IgD-negative memory B cell (primary cell): ENCODE data around the gene TRPV4. TPM values are rescaled to one million over a fixed set of nuclear protein-coding genes. Genes with fewer than 3 reads are reported as not detected.

Source experiments
- H3K27ac Mint-ChIP-seq, 3 donors: one replicate each; pipeline ENCODE4 v1.8.0; 2020 to 2022; ENCODE audit warnings: mild to moderate bottlenecking in 3 of 3, mixed read lengths in 3 of 3, moderate library complexity in 1 of 3
- H3K27me3 Mint-ChIP-seq: one replicate; pipeline ENCODE4 v1.8.0; 2021; ENCODE audit warnings: mixed read lengths
- H3K36me3 Mint-ChIP-seq: one replicate; pipeline ENCODE4 v1.8.0; 2020; ENCODE audit warnings: mild to moderate bottlenecking, mixed read lengths
- H3K4me1 Mint-ChIP-seq, 3 donors: one replicate each; pipeline ENCODE4 v1.8.0; 2020 to 2022; ENCODE audit warnings: mixed read lengths in 3 of 3, mild to moderate bottlenecking in 1 of 3
- H3K4me3 Mint-ChIP-seq, 4 donors: one replicate each; pipeline ENCODE4 v1.8.0; 2020 to 2022; ENCODE audit warnings: mild to moderate bottlenecking in 4 of 4, mixed read lengths in 4 of 4, moderate library complexity in 3 of 4
- H3K9me3 Mint-ChIP-seq, 3 donors: one replicate each; pipeline ENCODE4 v1.8.0; 2020 to 2021; ENCODE audit warnings: mixed read lengths in 3 of 3, mild to moderate bottlenecking in 1 of 3
- polyA plus RNA-seq: library from polyadenylated mRNA; unstranded; fragments of 300-500 nt; fragmentation: Illumina TruSeq; gene quantifications from one replicate; pipeline ENCODE4 v1.2.3, GENCODE V29; 2021

TRPV4 gene
- polyA plus RNA-seq, 1 donor from 2014 or later = not detected

GRCh38 chr12:109827080-109827479 lies 6.1 kb downstream of the TRPV4 start:
- Mint-ChIP-seq H3K36me3 (peaks cover 3% of the 10 kb centered on the region), H3K4me3 (no peak overlapping the region), H3K9me3 (no peaks in the 10 kb centered on the region), H3K27ac (no peak overlapping the region), H3K4me1 (peaks cover 0 to 2% (median 2%) of the 10 kb centered on the region in 3 donors), H3K27me3 (peaks cover 11% of the 10 kb centered on the region)

DNA sequence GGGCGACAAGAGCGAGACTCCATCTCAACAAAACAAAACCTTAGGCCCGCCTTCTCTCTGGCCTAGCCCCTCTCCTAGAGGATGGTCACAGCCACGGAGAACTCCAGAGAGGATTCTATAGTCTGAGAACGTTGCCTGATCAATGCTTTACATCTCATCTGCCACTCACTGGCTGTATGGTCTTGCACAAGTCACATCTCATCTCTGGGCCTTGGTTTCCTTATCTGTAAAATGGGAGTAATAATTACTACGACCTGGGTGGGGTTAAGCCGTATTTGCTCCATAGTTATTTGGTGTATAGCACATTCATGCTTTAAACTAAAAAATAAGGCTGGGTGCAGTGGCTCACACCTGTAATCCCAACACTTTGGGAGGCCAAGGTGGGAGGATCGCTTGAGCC lies 8.5 kb downstream of the TRPV4 start:
- H3K27me3 Mint-ChIP-seq = peaks cover 4% of the 10 kb centered on the region
- no peak overlapping the region for H3K4me3 Mint-ChIP-seq
- H3K27ac Mint-ChIP-seq = no peak overlapping the region
- H3K4me1 Mint-ChIP-seq = peaks cover 0 to 2% (median 0%) of the 10 kb centered on the region in 3 donors
- H3K36me3 Mint-ChIP-seq = no peaks in the 10 kb centered on the region
- no peaks in the 10 kb centered on the region for H3K9me3 Mint-ChIP-seq

- H3K27ac Mint-ChIP-seq = no peak overlapping the region
- H3K4me1 Mint-ChIP-seq = peaks cover 0 to 2% (median 0%) of the 10 kb centered on the region in 3 donors
- H3K4me3 Mint-ChIP-seq = no peak overlapping the region
- H3K9me3 Mint-ChIP-seq = no peaks in the 10 kb centered on the region
- peaks cover 5% of the 10 kb centered on the region for H3K27me3 Mint-ChIP-seq
- no peaks in the 10 kb centered on the region for H3K36me3 Mint-ChIP-seq
Observed at GRCh38 chr12:109822951-109823411, 10.2 kb downstream of the TRPV4 start.

DNA sequence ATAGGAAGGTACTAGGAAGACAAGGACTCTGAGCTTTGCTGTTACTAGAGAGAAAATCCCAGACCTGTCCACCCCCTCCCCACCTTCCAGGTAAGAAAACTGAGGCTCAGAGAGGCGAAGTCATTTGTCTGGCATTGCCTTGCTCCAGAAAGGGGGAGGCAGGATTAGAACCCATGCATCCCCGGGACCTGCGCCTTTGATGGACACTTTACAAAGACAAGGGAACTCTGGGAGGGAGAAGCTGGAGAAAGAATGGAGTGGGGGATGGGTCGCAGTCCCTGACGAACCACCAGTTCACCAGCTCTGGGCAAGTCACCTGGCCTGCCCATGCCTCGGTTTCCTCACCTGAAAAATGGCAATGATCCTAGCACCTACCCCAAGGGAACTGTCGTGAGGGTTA lies 10.8 kb downstream of the TRPV4 start:
- peaks cover 0 to under 1% (median 0%) of the 10 kb centered on the region in 3 donors for H3K4me1 Mint-ChIP-seq
- peaks cover 5% of the 10 kb centered on the region for H3K27me3 Mint-ChIP-seq
- H3K27ac Mint-ChIP-seq = no peak overlapping the region
- H3K4me3 Mint-ChIP-seq = no peak overlapping the region
- H3K9me3 Mint-ChIP-seq = no peaks in the 10 kb centered on the region
- no peaks in the 10 kb centered on the region for H3K36me3 Mint-ChIP-seq

DNA sequence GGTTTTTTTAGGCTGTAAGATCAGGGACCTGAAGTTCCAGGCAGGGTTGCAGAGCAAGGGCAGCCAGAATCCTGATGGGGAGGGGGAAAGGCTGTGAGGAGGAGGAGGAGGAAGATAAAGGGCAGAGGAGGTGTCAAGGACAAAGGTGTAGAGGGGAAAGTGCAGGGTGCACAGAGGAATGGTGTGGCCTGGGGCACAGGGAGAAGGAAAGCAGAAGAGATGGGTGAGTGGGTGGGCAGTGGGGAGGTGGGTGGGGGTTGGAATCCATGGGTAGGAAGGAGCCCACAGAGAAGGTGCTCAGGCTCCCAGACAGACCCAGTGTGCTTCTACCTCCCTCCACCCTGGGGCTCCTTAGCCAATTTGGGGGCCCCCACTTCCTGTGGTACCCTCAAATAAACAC lies 11.2 kb downstream of the TRPV4 start:
- H3K4me1 Mint-ChIP-seq = no peaks in the 10 kb centered on the region
- H3K27ac Mint-ChIP-seq = no peak overlapping the region
- H3K9me3 Mint-ChIP-seq = no peaks in the 10 kb centered on the region
- peaks cover 6% of the 10 kb centered on the region for H3K27me3 Mint-ChIP-seq
- no peak overlapping the region for H3K4me3 Mint-ChIP-seq
- H3K36me3 Mint-ChIP-seq = no peaks in the 10 kb centered on the region

DNA sequence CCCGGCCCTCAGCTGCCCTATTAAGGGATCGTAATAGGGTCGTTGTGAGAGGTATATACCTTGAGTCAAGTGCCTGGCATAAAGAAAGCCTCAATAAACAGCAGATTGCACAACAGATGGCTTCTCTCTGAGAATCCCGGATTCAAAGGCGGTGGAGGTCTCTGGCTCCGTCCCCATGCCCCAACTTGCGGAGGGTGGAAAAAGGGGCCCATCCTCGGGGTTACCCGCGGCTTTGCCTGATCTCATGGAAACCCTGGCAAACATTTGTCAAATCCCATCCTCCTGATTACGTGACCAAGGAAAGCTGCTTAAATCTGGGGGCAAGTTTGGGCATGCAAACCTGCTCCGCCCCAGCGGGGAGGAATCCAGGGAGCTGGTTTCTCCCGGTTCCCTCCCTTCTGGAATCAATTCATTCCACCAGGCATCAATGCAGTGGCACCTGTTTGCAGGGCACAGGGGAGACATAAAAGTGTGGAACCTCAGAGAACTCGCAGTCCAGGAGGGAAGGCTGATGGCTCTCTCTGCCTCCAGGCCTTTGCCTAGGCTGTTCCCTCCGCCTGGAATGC lies 12.3 kb downstream of the TRPV4 start:
- H3K9me3 Mint-ChIP-seq = no peaks in the 10 kb centered on the region
- no peak overlapping the region for H3K27ac Mint-ChIP-seq
- no peaks in the 10 kb centered on the region for H3K4me1 Mint-ChIP-seq
- no peaks in the 10 kb centered on the region for H3K36me3 Mint-ChIP-seq
- H3K4me3 Mint-ChIP-seq = no peak overlapping the region
- peaks cover 7% of the 10 kb centered on the region for H3K27me3 Mint-ChIP-seq

- H3K36me3 Mint-ChIP-seq = no peaks in the 10 kb centered on the region
Observed at GRCh38 chr12:109818905-109819500, 14.2 kb downstream of the TRPV4 start.

DNA sequence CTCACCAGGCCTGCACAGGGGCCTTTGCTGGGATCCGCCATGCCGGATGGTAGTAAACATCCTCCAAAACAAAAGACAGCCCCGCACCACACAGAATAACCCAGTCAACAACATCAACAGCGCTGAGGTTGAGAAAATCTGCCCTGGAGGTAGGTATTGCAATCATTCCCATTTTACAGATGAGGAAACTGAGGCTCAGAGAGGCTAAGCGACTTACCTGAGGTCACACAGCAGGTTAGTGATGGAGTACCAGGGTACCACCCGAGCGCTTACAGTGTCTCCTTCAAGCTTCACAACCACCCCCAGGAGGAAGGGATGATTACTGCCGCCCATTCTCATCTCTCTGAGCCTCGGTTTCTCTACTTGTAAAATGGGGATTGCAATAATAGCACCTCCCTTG lies 14.9 kb downstream of the TRPV4 start:
- Mint-ChIP-seq H3K27ac (no peak overlapping the region), H3K4me3 (no peak overlapping the region), H3K36me3 (no peaks in the 10 kb centered on the region), H3K9me3 (no peaks in the 10 kb centered on the region), H3K4me1 (no peaks in the 10 kb centered on the region), H3K27me3 (peaks cover 7% of the 10 kb centered on the region)

More at GRCh38 chr12:109818905-109819500, 14.2 kb downstream of the TRPV4 start:
- Mint-ChIP-seq H3K4me1 (no peaks in the 10 kb centered on the region), H3K27me3 (peaks cover 7% of the 10 kb centered on the region), H3K4me3 (no peak overlapping the region), H3K27ac (no peak overlapping the region), H3K9me3 (no peaks in the 10 kb centered on the region)

- H3K4me1 Mint-ChIP-seq = no peaks in the 10 kb centered on the region
- H3K9me3 Mint-ChIP-seq = no peaks in the 10 kb centered on the region
- no peak overlapping the region for H3K4me3 Mint-ChIP-seq
- H3K27me3 Mint-ChIP-seq = peaks cover 6% of the 10 kb centered on the region
- H3K36me3 Mint-ChIP-seq = no peaks in the 10 kb centered on the region
- no peak overlapping the region for H3K27ac Mint-ChIP-seq
Observed at GRCh38 chr12:109817627-109818231, 15.5 kb downstream of the TRPV4 start.

- Mint-ChIP-seq H3K4me1 (no peaks in the 10 kb centered on the region), H3K4me3 (no peak overlapping the region), H3K27me3 (peaks cover 5% of the 10 kb centered on the region), H3K36me3 (no peaks in the 10 kb centered on the region), H3K9me3 (no peaks in the 10 kb centered on the region), H3K27ac (no peak overlapping the region)
Observed at GRCh38 chr12:109816870-109817269, 16.3 kb downstream of the TRPV4 start.

DNA sequence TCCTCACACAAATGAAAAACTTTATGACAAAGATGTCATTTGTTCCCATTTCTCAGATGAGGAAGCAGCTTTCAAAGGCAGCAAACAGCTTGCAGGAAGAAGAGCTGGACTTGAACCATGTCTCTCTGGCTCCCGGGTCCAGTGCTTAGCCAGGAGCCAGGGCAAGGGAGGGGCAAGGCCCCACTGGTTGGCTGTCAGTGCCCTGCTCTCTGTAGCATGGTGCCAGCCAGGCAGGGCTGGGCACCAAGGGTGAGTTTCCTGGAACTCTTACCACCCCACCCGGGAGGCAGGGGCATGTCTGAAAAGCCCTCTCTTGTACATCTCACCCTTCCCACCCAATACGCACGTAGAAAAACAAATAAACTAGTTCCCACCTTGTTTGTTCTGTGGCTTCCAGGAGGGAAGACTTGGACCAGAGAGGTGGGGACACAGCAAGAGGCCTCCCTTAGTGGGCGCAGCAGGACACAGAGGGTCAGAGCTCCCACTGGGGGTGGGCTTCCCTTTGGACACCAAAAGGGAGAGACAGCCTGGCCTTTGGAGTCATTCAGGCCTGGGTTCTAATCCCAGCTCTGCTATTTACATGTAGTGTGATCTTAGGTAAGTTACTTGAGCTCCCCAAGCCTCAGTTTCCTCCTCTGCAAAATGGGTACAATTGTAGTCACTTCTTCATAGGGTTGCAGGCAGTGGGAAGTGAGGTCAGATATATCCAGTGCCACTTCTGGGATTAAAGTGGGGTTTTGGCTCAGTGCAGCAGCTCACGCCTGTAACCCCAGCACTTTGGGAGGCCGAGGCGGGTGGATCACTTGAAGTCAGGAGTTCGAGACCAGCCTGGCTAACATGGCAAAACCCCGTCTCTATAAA lies 17.2 kb downstream of the TRPV4 start:
- Mint-ChIP-seq H3K9me3 (no peaks in the 10 kb centered on the region), H3K27ac (no peak overlapping the region), H3K4me1 (no peaks in the 10 kb centered on the region), H3K36me3 (no peaks in the 10 kb centered on the region), H3K27me3 (peaks cover 5% of the 10 kb centered on the region), H3K4me3 (no peak overlapping the region)

- H3K4me1 Mint-ChIP-seq = no peaks in the 10 kb centered on the region
- H3K27me3 Mint-ChIP-seq = peaks cover 5% of the 10 kb centered on the region
- H3K4me3 Mint-ChIP-seq = no peak overlapping the region
- H3K36me3 Mint-ChIP-seq = no peaks in the 10 kb centered on the region
- peak overlapping the region in 1 of 3 donors; percentile 42 for H3K27ac Mint-ChIP-seq
- H3K9me3 Mint-ChIP-seq = no peaks in the 10 kb centered on the region
Observed at GRCh38 chr12:109815225-109815624, 18.0 kb downstream of the TRPV4 start.

DNA sequence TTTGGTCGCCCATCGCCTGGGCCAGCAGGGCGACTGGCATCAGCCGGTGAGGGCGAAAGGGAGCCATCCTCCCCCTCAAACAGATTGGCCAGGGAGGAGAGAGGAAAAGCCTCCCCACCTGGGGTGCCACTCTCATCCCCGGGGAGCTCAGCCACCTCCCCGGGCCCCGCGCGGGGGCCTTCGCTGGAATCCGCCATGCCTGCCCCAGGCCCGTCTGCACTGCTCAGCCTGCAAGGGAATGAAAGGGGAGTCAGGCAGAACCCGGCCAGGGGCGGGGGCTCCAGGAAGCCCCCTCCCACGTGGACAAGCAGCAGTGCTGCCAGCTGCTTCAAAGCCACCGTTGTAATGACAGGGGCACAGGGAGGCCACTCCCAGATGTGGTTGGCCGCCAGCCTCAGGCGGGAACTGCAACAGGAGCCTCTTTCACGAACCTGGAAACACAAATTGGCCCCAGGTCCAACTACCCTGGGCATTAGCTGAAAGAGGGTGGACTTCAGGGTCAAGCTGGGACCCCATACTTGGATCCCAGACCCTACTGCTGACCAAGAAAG lies 18.5 kb downstream of the TRPV4 start:
- peaks cover 2% of the 10 kb centered on the region for H3K27me3 Mint-ChIP-seq
- H3K4me1 Mint-ChIP-seq = no peaks in the 10 kb centered on the region
- no peak overlapping the region for H3K4me3 Mint-ChIP-seq
- H3K27ac Mint-ChIP-seq = no peak overlapping the region
- H3K9me3 Mint-ChIP-seq = no peaks in the 10 kb centered on the region
- H3K36me3 Mint-ChIP-seq = no peaks in the 10 kb centered on the region

- Mint-ChIP-seq H3K4me3 (no peak overlapping the region), H3K9me3 (no peaks in the 10 kb centered on the region), H3K27me3 (peaks cover 2% of the 10 kb centered on the region), H3K4me1 (no peaks in the 10 kb centered on the region), H3K27ac (no peak overlapping the region), H3K36me3 (no peaks in the 10 kb centered on the region)
Observed at GRCh38 chr12:109813810-109814416, 19.3 kb downstream of the TRPV4 start.

DNA sequence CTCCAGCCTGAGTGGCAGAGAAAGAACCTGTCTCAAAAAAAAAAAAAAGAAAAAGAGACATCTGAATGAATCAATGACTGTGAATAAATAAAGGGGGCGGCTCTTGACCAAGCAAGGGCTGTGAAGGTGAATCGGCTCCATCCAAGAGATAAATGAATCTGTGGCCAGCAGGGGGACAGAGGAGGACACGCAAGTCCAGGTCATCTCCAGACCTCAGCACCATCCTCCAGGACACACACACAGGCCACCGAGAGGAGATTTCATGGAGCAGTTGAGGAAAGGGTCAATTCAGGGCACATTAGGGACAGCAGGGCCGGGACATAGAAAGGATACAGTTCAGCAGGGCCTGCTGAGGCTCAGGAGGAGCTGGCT lies 21.6 kb downstream of the TRPV4 start:
- Mint-ChIP-seq H3K27me3 (no peaks in the 10 kb centered on the region), H3K4me1 (no peaks in the 10 kb centered on the region), H3K4me3 (no peak overlapping the region), H3K27ac (no peak overlapping the region), H3K36me3 (no peaks in the 10 kb centered on the region), H3K9me3 (no peaks in the 10 kb centered on the region)
